ENCODE data around the gene SEMA3A. TPM values are rescaled to one million over a fixed set of nuclear protein-coding genes. Genes with fewer than 3 reads are reported as not detected.

The SEMA3A gene
- total RNA-seq, 1 experiment from 2014 or later: 43.3 TPM

DNA sequence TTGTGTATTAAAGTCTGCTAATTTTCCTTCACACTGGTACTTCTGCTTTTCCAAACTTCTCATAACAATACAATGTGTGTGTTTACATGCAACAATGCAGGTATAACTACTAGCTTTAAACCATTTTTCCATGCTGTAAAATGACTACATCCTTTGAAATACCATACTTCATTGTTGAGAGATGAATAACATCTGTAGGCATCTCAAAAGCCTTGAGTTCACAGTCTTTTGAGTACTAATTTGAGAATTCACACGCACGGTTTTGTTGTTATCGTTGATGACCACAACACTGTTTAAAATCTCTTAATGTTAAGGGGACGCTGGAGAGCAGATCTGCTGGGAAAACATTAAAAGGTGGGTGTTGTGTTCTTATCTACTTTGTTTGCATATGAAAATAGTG lies 37.4 kb downstream of the SEMA3A start:
- no peak for ATAC-seq
- Histone ChIP-seq H3K9me3 (ENCODE audit: control insufficient read depth, insufficient read depth, low read depth, low read length) (no peaks in the 10 kb centered on the region), H3K4me3 (ENCODE audit: low read depth in 2 of 2, low read length in 2 of 2) (peak overlapping the region in 1 of 2 experiments; percentile 6; a peak in 1 of 4 replicates), H3K36me3 (ENCODE audit: control insufficient read depth, insufficient read depth, low read length) (no peaks in the 10 kb centered on the region), H3K4me1 (ENCODE audit: control insufficient read depth, insufficient read depth, low read length) (peaks cover 16% of the 10 kb centered on the region; the same call in 1 of the 2 replicates), H3K27me3 (ENCODE audit: control insufficient read depth, insufficient read depth, low read length) (no peaks in the 10 kb centered on the region), H3K27ac (ENCODE audit: low read length) (peak overlapping the region; percentile 18; the same call in 1 of the 2 replicates)
- intact Hi-C loops (cut with micrococcal nuclease; ENCODE audit: unreplicated experiment): no loop called here
- BruUV-seq (replicated peaks): no TSS peak
- CTCF ChIA-PET: no interaction called here
- TF ChIP-seq, protein P1, sequence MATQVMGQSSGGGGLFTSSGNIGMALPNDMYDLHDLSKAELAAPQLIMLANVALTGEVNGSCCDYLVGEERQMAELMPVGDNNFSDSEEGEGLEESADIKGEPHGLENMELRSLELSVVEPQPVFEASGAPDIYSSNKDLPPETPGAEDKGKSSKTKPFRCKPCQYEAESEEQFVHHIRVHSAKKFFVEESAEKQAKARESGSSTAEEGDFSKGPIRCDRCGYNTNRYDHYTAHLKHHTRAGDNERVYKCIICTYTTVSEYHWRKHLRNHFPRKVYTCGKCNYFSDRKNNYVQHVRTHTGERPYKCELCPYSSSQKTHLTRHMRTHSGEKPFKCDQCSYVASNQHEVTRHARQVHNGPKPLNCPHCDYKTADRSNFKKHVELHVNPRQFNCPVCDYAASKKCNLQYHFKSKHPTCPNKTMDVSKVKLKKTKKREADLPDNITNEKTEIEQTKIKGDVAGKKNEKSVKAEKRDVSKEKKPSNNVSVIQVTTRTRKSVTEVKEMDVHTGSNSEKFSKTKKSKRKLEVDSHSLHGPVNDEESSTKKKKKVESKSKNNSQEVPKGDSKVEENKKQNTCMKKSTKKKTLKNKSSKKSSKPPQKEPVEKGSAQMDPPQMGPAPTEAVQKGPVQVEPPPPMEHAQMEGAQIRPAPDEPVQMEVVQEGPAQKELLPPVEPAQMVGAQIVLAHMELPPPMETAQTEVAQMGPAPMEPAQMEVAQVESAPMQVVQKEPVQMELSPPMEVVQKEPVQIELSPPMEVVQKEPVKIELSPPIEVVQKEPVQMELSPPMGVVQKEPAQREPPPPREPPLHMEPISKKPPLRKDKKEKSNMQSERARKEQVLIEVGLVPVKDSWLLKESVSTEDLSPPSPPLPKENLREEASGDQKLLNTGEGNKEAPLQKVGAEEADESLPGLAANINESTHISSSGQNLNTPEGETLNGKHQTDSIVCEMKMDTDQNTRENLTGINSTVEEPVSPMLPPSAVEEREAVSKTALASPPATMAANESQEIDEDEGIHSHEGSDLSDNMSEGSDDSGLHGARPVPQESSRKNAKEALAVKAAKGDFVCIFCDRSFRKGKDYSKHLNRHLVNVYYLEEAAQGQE (IDR thresholded peaks at IDR 0.05; ENCODE audit: insufficient read depth in 1 of 2, low read depth in 2 of 2, low read length in 1 of 2): no peak
- TF ChIP-seq SIN3A (IDR thresholded peaks at IDR 0.05; ENCODE audit: borderline replicate concordance, insufficient read depth, low read depth, low read length) (no peak), TCF7L2 (IDR thresholded peaks at IDR 0.05; ENCODE audit: low read depth, low read length) (no peak), POLR2AphosphoS5 (IDR thresholded peaks at IDR 0.05; ENCODE audit: low read depth, low read length) (no peak)
- TF ChIP-seq, protein P2, sequence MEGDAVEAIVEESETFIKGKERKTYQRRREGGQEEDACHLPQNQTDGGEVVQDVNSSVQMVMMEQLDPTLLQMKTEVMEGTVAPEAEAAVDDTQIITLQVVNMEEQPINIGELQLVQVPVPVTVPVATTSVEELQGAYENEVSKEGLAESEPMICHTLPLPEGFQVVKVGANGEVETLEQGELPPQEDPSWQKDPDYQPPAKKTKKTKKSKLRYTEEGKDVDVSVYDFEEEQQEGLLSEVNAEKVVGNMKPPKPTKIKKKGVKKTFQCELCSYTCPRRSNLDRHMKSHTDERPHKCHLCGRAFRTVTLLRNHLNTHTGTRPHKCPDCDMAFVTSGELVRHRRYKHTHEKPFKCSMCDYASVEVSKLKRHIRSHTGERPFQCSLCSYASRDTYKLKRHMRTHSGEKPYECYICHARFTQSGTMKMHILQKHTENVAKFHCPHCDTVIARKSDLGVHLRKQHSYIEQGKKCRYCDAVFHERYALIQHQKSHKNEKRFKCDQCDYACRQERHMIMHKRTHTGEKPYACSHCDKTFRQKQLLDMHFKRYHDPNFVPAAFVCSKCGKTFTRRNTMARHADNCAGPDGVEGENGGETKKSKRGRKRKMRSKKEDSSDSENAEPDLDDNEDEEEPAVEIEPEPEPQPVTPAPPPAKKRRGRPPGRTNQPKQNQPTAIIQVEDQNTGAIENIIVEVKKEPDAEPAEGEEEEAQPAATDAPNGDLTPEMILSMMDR (IDR thresholded peaks at IDR 0.05): no peak
- POLR2A ChIA-PET: no interaction called here
- peak; percentile 28 for DNase-seq (ENCODE audit: low read depth, low spot score)
- in situ Hi-C loops (cut with HindIII; ENCODE audit: low pct_unique_long_range_greater_than_20kb, low sequenced_read_pairs): no loop called here

DNA sequence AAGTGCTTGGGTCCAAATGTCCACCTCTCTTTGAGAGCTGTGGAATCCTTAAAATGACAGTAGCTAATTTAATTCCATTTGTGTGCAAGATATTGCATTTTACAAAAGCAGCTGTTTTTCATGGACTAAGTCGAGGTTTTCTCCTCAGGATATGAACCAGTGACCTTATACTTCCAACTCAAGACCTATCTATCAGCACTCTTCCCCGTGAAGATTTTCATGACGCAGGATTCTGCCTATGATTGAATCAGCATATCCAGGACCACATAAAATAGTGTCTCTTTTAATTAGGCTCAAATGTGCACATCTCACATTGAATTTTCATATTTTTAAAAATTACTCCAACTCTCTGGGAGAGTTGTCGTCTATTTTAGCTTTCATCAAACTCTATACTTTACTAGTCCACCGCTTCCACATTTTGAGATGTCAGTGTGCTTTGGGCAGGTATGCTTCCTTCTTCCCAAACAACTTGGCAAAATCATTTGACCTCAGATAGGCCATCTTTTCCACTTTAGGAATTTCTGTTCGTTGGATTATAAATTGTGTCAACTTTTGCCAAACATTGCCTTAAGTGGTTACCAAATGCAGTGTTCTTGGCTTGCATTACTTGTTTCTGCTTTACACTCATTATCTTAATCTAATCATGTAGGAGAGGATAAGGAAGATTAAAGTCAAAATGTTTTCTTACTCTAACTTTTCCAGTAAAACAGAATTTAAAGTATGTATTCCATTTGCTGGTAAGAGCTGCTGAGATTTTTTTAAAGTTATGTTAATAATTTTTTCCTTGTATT lies 39.4 kb downstream of the SEMA3A start:
- DNase-seq (ENCODE audit: low read depth, low spot score) (no peak), ATAC-seq (no peak)
- H3K27me3 ChIP-seq (ENCODE audit: control insufficient read depth, insufficient read depth, low read length): no peaks in the 10 kb centered on the region
- TF ChIP-seq TCF7L2 (IDR thresholded peaks at IDR 0.05; ENCODE audit: low read depth, low read length) (no peak), SIN3A (IDR thresholded peaks at IDR 0.05; ENCODE audit: borderline replicate concordance, insufficient read depth, low read depth, low read length) (no peak), POLR2AphosphoS5 (IDR thresholded peaks at IDR 0.05; ENCODE audit: low read depth, low read length) (no peak)
- TF ChIP-seq, protein P2 (IDR thresholded peaks at IDR 0.05): no peak
- TF ChIP-seq, protein P1 (IDR thresholded peaks at IDR 0.05; ENCODE audit: insufficient read depth in 1 of 2, low read depth in 2 of 2, low read length in 1 of 2): no peak
- peak overlapping the region; percentile 54; the same call in 1 of the 2 replicates for H3K27ac ChIP-seq (ENCODE audit: low read length)
- ChIA-PET CTCF (no interaction called here), POLR2A (no interaction called here)
- H3K36me3 ChIP-seq (ENCODE audit: control insufficient read depth, insufficient read depth, low read length): no peaks in the 10 kb centered on the region
- H3K9me3 ChIP-seq (ENCODE audit: control insufficient read depth, insufficient read depth, low read depth, low read length): no peaks in the 10 kb centered on the region
- H3K4me1 ChIP-seq (ENCODE audit: control insufficient read depth, insufficient read depth, low read length): peaks cover 8% of the 10 kb centered on the region; the same call in 1 of the 2 replicates
- no TSS peak for BruUV-seq (replicated peaks)
- no peak overlapping the region for H3K4me3 ChIP-seq (ENCODE audit: low read depth in 2 of 2, low read length in 2 of 2)
- in situ Hi-C loops (cut with HindIII; ENCODE audit: low pct_unique_long_range_greater_than_20kb, low sequenced_read_pairs): no loop called here
- intact Hi-C loops (cut with micrococcal nuclease; ENCODE audit: unreplicated experiment): no loop called here

Data from Panc1 (cell line).